T47D (cell line): ENCODE results near the gene TMEM38B.
"Not testable (repeated sequence)": the region's sequence is repeated elsewhere in the genome, so short reads cannot be mapped to it uniquely, and the experiment has no call there.

Experiments used
- DNase-seq, 2 experiments: peaks; one replicate each; pipeline versions ENCODE4 v3.0.0 to v3.0.0-alpha.2; 2011 to 2012; ENCODE audit warnings: low read depth in 1 of 2, low spot score in 1 of 2
- JUND ChIP-seq: IDR thresholded peaks from 2 replicates; pipeline ENCODE4 v1.6.1; 2012; ENCODE audit warnings: low read depth
- in situ Hi-C: cut with HindIII; loops from 2 replicates; pipeline ENCODE4 v1.10.0; 2016; ENCODE audit warnings: low sequenced_read_pairs, low pct_unique_long_range_greater_than_20kb

The TMEM38B gene

DNA sequence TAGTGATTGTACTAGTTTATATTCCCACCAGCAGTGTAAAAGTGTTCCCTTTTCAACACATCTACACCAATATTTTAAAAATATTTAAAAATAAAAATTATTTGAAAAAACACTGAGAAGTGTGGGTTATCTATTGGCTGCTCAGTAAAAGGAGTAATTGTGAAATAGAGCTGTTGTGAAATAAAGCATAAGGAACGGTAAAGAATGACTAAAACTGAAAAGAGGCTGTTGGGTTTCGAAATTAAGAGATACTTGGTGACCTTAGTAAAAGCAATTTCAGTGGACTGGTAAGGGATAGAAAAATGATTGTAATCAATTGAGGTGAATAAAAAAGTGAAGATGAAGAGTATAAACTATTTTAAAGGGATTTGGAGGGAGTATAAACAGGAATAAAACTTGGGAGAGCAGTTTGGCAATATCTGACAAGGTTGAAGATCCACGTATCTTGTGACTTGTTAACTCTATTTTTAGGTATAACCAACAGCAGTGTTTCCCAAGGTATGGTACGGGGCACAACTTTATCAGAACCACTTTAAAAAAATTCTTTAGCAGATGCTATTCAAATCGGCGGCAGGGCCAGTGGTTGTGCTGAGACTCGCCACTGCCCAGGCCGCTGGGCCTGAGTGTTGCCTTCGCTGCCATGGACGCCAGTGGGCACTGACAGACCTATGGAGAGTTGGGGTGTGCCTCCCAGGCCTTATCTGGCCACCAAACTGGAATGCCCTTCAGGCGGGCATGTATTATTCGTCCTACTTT is 63.3 kb downstream of the TMEM38B start:
- TF ChIP-seq JUND, result no peak
- DNase-seq, result no peak
- in situ Hi-C loops, result no loop called here

DNA sequence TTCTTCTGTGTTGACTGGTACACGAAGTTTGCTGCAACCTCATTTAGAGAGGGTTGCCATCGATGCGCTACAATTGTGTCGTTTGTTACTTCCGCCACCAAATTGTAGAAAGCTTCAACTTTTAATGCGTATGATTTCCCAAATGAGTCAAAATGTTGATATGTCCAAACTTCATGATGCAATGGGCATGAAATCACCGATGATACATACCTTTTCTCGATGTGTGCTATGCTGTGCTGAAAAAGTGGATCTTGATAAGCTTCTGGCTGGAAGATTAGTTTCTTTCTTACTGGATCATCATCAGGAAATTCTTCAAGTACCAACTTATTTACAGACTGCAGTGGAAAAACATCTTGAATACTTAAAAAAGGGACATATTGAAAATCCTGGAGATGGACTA is 65.7 kb downstream of the TMEM38B start:
- no peak for TF ChIP-seq JUND
- in situ Hi-C loops, result no loop called here
- DNase-seq, result no peak

DNA sequence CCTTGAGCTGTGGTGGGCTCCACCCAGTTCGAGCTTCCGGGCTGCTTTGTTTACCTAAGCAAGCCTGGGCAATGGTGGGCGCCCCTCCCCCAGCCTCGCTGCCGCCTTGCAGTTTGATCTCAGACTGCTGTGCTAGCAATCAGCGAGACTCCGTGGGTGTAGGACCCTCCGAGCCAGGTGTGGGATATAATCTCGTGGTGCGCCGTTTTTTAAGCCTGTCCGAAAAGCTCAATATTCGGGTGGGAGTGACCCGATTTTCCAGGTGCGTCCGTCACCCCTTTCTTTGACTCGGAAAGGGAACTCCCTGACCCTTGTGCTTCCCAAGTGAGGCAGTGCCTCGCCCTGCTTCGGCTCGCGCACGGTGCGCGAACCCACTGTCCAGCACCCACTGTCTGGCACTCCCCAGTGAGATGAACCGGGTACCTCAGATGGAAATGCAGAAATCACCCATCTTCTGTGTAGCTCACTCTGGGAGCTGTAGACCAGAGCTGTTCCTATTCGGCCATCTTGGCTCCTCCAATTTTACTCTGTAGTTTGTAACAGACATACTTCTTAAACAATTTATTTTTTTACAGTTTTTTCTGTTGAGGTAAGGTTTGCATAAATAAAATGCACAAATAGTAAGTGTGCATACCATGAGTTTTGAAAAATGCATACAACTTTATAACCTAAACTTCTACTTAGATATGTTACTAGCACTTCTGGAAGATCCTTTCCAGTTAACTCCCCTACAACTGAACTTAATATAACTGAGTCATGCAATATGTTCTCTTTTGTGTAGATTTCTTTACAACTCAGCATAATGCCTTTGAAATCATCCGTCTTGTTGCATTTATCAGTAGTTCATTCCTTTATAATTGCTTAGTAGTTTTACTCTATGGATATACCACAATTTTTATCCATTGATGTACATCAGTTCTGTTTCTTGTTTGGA is 88.5 kb downstream of the TMEM38B start:
- in situ Hi-C loops, DNase-seq: not testable (repeated sequence)

DNA sequence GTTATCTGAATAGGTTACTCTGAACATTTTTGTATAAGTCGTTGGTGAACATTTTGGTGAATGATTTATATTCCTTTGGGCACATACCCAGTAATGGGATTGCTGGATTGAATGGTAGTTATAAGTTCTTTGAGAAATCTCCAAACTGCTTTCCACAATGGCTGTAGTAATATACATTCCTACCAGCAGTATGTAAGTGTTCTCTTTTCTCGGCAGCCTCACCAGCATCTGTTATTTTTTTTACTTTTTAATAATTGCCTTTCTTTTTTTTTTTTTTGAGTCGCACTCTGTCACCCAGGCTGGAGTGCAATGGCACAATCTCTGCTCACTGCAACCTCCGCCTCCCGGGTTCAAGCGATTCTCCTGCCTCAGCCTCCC is 89.1 kb downstream of the TMEM38B start:
- DNase-seq, in situ Hi-C loops: not testable (repeated sequence)

DNA sequence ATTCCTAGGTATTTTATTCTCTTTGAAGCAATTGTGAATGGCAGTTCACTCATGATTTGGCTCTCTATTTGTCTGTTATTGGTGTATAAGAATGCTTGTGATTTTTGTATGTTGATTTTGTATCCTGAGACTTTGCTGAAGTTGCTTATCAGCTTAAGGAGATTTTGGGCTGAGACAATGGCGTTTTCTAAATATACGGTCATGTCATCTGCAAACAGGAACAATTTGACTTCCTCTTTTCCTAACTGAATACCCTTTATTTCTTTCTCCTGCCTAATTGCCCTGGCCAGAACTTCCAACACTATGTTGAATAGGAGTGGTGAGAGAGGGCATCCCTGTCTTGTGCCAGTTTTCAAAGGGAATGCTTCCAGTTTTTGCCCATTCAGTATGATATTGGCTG is 92.5 kb downstream of the TMEM38B start:
- in situ Hi-C loops, DNase-seq: not testable (repeated sequence)

DNA sequence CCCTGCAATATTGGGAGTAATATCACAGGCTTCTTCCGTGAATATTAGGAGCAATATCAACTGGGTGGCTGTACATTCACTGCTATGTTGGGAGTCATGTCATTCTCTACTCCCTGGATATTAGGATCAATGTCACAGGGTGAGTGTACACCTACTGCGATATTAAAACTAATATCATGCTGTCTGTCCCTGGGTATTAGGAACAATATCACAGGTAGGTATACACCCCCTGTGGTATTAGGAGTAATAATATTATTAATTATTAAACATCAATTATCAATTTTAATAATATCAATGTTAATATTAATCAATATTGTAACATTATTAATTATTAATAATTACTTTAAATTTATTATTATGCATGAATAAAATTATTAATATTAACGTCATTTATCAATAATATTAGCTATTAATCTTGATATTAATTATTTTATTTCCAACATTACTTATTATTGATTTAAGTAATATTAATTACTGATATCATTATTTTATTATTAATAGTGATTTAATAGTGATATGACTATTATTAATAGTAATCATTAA is 121.9 kb downstream of the TMEM38B start:
- no peak for TF ChIP-seq JUND
- in situ Hi-C loops, result no loop called here
- no peak for DNase-seq

DNA sequence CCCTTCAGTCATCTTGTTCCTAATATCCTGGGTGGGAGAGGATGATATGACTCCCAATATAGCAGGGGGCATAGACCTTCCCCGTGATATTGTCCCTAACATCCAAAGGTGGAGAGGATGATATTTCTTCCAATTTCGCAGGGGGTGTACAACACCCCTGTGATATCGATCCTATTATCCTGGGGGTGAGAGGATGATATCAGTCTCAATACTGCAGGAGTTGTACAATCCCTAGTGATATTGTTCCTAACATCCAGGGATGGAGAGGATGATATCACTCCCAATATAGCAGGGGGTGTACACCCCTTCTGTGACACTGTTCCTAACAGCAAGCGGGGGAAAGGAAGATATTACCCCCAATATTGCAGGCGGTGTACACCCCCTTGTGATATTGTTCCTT is 122.6 kb downstream of the TMEM38B start:
- no peak for TF ChIP-seq JUND
- no peak for DNase-seq
- in situ Hi-C loops, result no loop called here

DNA sequence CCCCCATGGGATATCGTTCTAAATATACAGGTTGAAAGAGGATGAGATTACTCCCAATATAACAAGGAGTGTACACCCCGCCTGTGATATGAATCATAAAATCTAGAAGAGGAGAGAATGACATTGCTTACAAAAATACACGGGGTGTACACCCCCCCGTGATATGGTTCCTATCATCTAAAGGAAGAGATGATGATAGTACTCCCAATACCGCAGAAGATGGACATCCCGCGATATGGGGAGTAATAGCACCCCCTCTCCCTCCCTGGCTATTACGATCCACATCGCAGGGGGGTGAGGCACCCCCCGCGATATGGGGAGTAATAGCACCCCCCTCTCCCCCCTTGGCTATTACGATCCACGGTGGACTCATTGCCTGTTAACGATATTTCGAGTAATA is 124.6 kb downstream of the TMEM38B start:
- no peak for DNase-seq
- TF ChIP-seq JUND, result no peak
- in situ Hi-C loops, result no loop called here

DNA sequence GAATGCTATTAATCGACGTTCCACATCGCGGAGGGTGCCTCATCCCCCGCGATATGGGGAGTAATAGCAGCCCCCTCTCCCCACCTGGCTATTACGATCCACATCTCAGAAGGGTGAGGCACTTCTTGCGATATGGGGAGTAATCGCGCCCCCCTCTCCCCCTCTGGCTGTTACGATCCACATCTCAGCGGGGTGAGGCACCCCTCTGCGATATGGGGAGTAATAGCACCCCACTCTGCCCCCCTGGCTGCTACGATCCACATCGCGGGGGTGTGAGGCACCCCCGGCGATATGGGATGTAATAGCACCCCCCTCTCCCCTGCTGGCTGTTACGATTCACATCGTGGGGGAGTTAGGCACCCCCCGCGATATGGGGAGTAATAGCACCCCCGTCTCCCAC is 128.5 kb downstream of the TMEM38B start:
- in situ Hi-C loops, result no loop called here
- no peak for TF ChIP-seq JUND
- no peak for DNase-seq
